PC-3 (cell line): ENCODE measurements around the gene MON2. TPM values are rescaled to one million over a fixed set of nuclear protein-coding genes. Genes with fewer than 3 reads are reported as not detected.

Experiments
- ATAC-seq: fragments of 200-7000 bp; cut with Tn5 transposase; 2 replicates; pipeline ENCODE4 v1.9.1; 2020; ENCODE audit warnings: mild to moderate bottlenecking, moderate library complexity
- BruUV-seq: library from RNA; stranded (reverse); fragments of 400-500 nt; replicated peaks from 2 replicates; lab custom pipeline; 2021; lab: Mats Ljungman, UMichigan
- CTCF ChIA-PET: fragments of 300-600 bp; sonication (Branson Sonifier 250); formaldehyde crosslinking; loops from one replicate; lab custom pipeline; 2022; ENCODE audit warnings: antibody characterized with exemption; lab: Charles Lee
- POLR2A ChIA-PET: fragments of 300-600 bp; sonication (Branson Sonifier 250); formaldehyde crosslinking; loops from one replicate; lab custom pipeline; 2022; ENCODE audit warnings: antibody characterized with exemption; ENCODE audit not compliant: unreplicated experiment; lab: Charles Lee
- DNase-seq: peaks from one replicate; pipeline ENCODE4 v3.0.0-alpha.2; 2015
- H2AFZ ChIP-seq: fragments of 300-600 bp; sonication (generic); 2 replicates; pipeline ENCODE4 v1.6.0; 2016; ENCODE audit warnings: antibody characterized with exemption, low read length
- H3F3A ChIP-seq: fragments of 300-600 bp; sonication (generic); one replicate; pipeline ENCODE4 v1.6.0; 2017; ENCODE audit warnings: antibody characterized with exemption, low read length, control low read depth, mild to moderate bottlenecking; ENCODE audit not compliant: unreplicated experiment
- H3K27ac ChIP-seq: fragments of 300-600 bp; sonication (generic); 2 replicates; pipeline ENCODE4 v1.5.1; 2016; ENCODE audit warnings: mild to moderate bottlenecking, low read length
- H3K27me3 ChIP-seq: fragments of 300-600 bp; sonication (generic); 2 replicates; pipeline ENCODE4 v1.6.1; 2016; ENCODE audit warnings: low read length, mixed read lengths
- H3K36me3 ChIP-seq: fragments of 300-600 bp; sonication (generic); 2 replicates; pipeline ENCODE4 v1.6.1; 2016; ENCODE audit warnings: low read depth, mixed run types, low read length, mixed read lengths
- H3K4me1 ChIP-seq: fragments of 300-600 bp; sonication (generic); 2 replicates; pipeline ENCODE4 v1.5.1; 2016; ENCODE audit warnings: low read length; ENCODE audit not compliant: insufficient read depth
- H3K4me2 ChIP-seq: fragments of 300-600 bp; sonication (generic); 2 replicates; pipeline ENCODE4 v1.6.0; 2016; ENCODE audit warnings: low read length
- H3K4me3 ChIP-seq: fragments of 300-600 bp; sonication (generic); 2 replicates; pipeline ENCODE4 v1.5.1; 2016; ENCODE audit warnings: mild to moderate bottlenecking, low read length, mixed read lengths
- H3K79me2 ChIP-seq: fragments of 300-600 bp; sonication (generic); 2 replicates; pipeline ENCODE4 v1.6.1; 2017; ENCODE audit warnings: low read length, mixed read lengths
- H3K9ac ChIP-seq: fragments of 300-600 bp; sonication (generic); 2 replicates; pipeline ENCODE4 v1.6.0; 2016; ENCODE audit warnings: mild to moderate bottlenecking, low read length
- H3K9me2 ChIP-seq: fragments of 300-600 bp; sonication (generic); replicated peaks from 2 replicates; pipeline ENCODE4 v1.6.1; 2016; ENCODE audit warnings: mixed run types, low read length, mixed read lengths
- H3K9me3 ChIP-seq: fragments of 300-600 bp; sonication (generic); 2 replicates; pipeline ENCODE4 v1.6.1; 2016; ENCODE audit warnings: low read length, mixed read lengths
- H4K20me1 ChIP-seq: fragments of 300-600 bp; sonication (generic); 2 replicates; pipeline ENCODE4 v1.6.1; 2016; ENCODE audit warnings: low read length, mixed read lengths
- EZH2 ChIP-seq: fragments of 300-600 bp; sonication (generic); IDR thresholded peaks from one replicate; pipeline ENCODE4 v1.6.1; 2017; ENCODE audit warnings: antibody characterized with exemption, mild to moderate bottlenecking, low read length; ENCODE audit not compliant: unreplicated experiment
- EZH2phosphoT487 ChIP-seq: fragments of 300-600 bp; sonication (generic); IDR thresholded peaks from 2 replicates; pipeline ENCODE4 v1.6.1; 2018; ENCODE audit warnings: mild to moderate bottlenecking, antibody characterized with exemption, low read length, borderline replicate concordance
- intact Hi-C: fragments of 100-400 bp; cut with micrococcal nuclease; formaldehyde crosslinking; loops from 2 replicates; pipeline ENCODE4 v1.9.0; 2023
- total RNA-seq: library from RNA; depleted of rRNA; stranded (reverse); fragments of >200 nt; gene quantifications from 2 replicates; pipeline ENCODE4 v1.2.3, GENCODE V29; 2014
- TF ChIP-seq, protein P1 (sequence below): fragments of 300-600 bp; sonication (generic); conservative IDR thresholded peaks from 2 replicates; pipeline ENCODE4 v1.5.1; 2017; ENCODE audit warnings: antibody characterized with exemption, low read depth, mild to moderate bottlenecking, low read length

Gene MON2
- total RNA-seq, 1 experiment from 2014 or later: 19.1 TPM

DNA sequence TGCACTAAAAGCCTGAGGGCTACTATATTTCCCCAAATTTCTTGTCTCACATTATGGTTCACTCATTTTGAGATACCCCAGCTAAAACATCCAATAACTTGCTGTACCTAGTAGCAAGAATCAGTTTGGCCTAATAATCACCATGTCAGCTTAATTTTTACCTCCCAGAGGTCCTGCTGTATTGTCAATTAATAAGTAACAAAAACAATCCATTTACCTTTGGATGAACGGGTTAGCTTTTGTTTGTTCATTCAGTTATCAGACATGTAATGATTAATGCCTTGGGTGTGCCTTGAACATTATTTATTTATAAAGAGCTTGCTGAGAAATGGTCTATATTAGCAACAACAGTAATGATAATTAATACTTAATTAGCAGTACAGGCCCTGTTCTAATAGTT is 57.0 kb downstream of the MON2 start:
- POLR2A ChIA-PET: interaction anchor here (0.6 kb wide), 1 partner anchor 57 kb away, joined by 4 read pairs; the partner anchor contains the start of gene MON2

DNA sequence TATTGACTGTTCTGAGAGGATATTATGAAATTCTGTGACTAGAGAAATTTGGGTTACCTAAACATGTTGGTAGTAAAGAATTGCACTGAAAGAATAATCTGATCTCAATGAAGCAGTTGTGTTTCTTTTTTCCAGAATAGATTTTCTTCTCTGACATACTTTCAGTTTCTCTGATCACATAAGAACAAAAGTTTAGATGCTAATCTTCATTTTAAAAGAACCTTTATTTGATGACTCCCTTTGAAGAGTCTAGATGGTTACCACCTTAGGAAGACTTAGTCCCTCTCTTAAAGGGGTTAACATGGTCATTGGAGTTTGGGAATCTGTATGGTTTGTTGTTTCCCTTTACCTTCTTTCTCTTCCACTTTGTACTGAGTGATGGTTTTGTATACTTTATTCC is 58.6 kb downstream of the MON2 start:
- H3K4me3 ChIP-seq: no peak overlapping the region
- H3K9ac ChIP-seq: no peak overlapping the region
- intact Hi-C loops: loop anchor here (5.0 kb wide), 1 partner anchor 88 kb away; no protein-coding TSS in a partner anchor
- no peaks in the 10 kb centered on the region for H3K9me3 ChIP-seq
- H4K20me1 ChIP-seq: no peaks in the 10 kb centered on the region
- POLR2A ChIA-PET: no interaction called here
- H3K27ac ChIP-seq: no peak overlapping the region
- BruUV-seq: no TSS peak
- no peak for DNase-seq
- TF ChIP-seq, protein P1, sequence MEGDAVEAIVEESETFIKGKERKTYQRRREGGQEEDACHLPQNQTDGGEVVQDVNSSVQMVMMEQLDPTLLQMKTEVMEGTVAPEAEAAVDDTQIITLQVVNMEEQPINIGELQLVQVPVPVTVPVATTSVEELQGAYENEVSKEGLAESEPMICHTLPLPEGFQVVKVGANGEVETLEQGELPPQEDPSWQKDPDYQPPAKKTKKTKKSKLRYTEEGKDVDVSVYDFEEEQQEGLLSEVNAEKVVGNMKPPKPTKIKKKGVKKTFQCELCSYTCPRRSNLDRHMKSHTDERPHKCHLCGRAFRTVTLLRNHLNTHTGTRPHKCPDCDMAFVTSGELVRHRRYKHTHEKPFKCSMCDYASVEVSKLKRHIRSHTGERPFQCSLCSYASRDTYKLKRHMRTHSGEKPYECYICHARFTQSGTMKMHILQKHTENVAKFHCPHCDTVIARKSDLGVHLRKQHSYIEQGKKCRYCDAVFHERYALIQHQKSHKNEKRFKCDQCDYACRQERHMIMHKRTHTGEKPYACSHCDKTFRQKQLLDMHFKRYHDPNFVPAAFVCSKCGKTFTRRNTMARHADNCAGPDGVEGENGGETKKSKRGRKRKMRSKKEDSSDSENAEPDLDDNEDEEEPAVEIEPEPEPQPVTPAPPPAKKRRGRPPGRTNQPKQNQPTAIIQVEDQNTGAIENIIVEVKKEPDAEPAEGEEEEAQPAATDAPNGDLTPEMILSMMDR: no peak; the same call in 1 of the 2 replicates
- TF ChIP-seq EZH2 (no peak), EZH2phosphoT487 (no peak)
- no peaks in the 10 kb centered on the region for H3K4me1 ChIP-seq
- no peaks in the 10 kb centered on the region for H3K9me2 ChIP-seq
- H3K4me2 ChIP-seq: no peak overlapping the region
- H3K79me2 ChIP-seq: no peaks in the 10 kb centered on the region
- H3K27me3 ChIP-seq: no peaks in the 10 kb centered on the region
- ATAC-seq: no peak
- CTCF ChIA-PET: no interaction called here
- no peak overlapping the region for H2AFZ ChIP-seq
- H3K36me3 ChIP-seq: no peaks in the 10 kb centered on the region; the same call in 1 of the 2 replicates
- no peaks in the 10 kb centered on the region for H3F3A ChIP-seq

More for the DNA sequence above, 57.0 kb downstream of the MON2 start:
- no peaks in the 10 kb centered on the region for H3K27me3 ChIP-seq
- no TSS peak for BruUV-seq
- H3F3A ChIP-seq: no peaks in the 10 kb centered on the region
- no peak for DNase-seq
- H3K4me1 ChIP-seq: no peaks in the 10 kb centered on the region
- CTCF ChIA-PET: interaction anchor here (0.6 kb wide), 1 partner anchor 88 kb away, joined by 3 read pairs; no protein-coding TSS in a partner anchor
- H3K79me2 ChIP-seq: no peaks in the 10 kb centered on the region
- TF ChIP-seq, protein P1: no peak
- TF ChIP-seq EZH2: no peak
- H3K4me2 ChIP-seq: no peak overlapping the region
- H3K36me3 ChIP-seq: no peaks in the 10 kb centered on the region; the same call in 1 of the 2 replicates
- H3K9me2 ChIP-seq: no peaks in the 10 kb centered on the region
- no peak overlapping the region for H3K9ac ChIP-seq
- ATAC-seq: no peak
- H4K20me1 ChIP-seq: no peaks in the 10 kb centered on the region
- no peak overlapping the region for H3K27ac ChIP-seq
- intact Hi-C loops: loop anchor here (5.0 kb wide), 1 partner anchor 269 kb away; no protein-coding TSS in a partner anchor
- no peak overlapping the region for H3K4me3 ChIP-seq
- no peaks in the 10 kb centered on the region for H3K9me3 ChIP-seq
- H2AFZ ChIP-seq: no peak overlapping the region

DNA sequence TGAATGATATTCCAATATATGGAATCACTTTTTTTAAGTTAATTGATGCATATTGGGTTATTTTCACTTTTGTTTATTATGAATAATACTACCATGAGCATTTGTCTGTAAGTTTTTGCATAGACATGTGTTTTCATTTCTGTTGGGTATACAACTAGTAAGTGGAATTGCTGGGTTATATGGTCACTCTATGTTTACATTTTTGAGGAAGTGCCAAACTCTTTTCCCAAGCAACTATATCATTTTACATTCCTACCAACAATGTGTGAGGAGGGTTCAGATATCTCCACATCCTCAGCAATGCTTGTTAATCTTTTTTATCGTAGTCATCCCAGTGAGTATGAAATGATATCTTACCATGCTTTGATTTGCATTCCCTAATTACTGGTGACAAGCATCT is 64.0 kb downstream of the MON2 start:
- Histone ChIP-seq H3K36me3 (peaks cover 8% of the 10 kb centered on the region; the same call in 1 of the 2 replicates), H3K9me2 (no peaks in the 10 kb centered on the region), H3K4me1 (no peaks in the 10 kb centered on the region; the same call in 1 of the 2 replicates), H3K4me2 (no peak overlapping the region), H2AFZ (no peak overlapping the region), H4K20me1 (no peaks in the 10 kb centered on the region), H3K79me2 (no peaks in the 10 kb centered on the region), H3K9ac (no peak overlapping the region), H3K27ac (no peak overlapping the region), H3F3A (no peaks in the 10 kb centered on the region), H3K27me3 (no peaks in the 10 kb centered on the region), H3K9me3 (no peaks in the 10 kb centered on the region), H3K4me3 (no peak overlapping the region)
- ChIA-PET POLR2A (no interaction called here), CTCF (no interaction called here)
- no peak for TF ChIP-seq EZH2phosphoT487
- TF ChIP-seq, protein P1: no peak
- TF ChIP-seq EZH2: no peak
- ATAC-seq: peak; percentile 58
- DNase-seq: peak; percentile 23
- intact Hi-C loops: no loop called here
- no TSS peak for BruUV-seq
